ENCODE measurements around the gene CHMP5. TPM values are rescaled to one million over a fixed set of nuclear protein-coding genes. Genes with fewer than 3 reads are reported as not detected.
A peak's percentile ranks its signal among the peaks of the same experiment; 100 is the strongest.

Gene CHMP5
- total RNA-seq, 2 donors from 2014 or later: 4.6 to 20.5 TPM

- H3K4me3 ChIP-seq: no peak overlapping the region
- WGBS, 2 donors: 75 to 78% methylated on average over 1 of the region's 1 CpG
- peaks cover 13% of the 10 kb centered on the region for H3K4me1 ChIP-seq
- DNase-seq (no peak), ATAC-seq (no peak)
- intact Hi-C loops (cut with DNase I): no loop called here
- TF ChIP-seq POLR2A (IDR thresholded peaks at IDR 0.05) (no peak), CTCF (IDR thresholded peaks at IDR 0.05) (no peak)
- no peaks in the 10 kb centered on the region for H3K9me3 ChIP-seq
- H3K27me3 ChIP-seq: no peaks in the 10 kb centered on the region
- peaks cover 14 to 30% of the 10 kb centered on the region in 2 donors for H3K36me3 ChIP-seq (replicated peaks in 1 of 2; ENCODE audit: insufficient read depth in 1 of 2, low read depth in 2 of 2)
- no peak overlapping the region for H3K27ac ChIP-seq
These were observed 4.5 kb upstream of the CHMP5 start for GRCh38 chr9:33260372-33260771.

- ATAC-seq (no peak), DNase-seq (peak in 1 of 4 donors; percentile 24)
- 7 to 17% methylated on average over 11 to 25 of the region's 25 CpGs for WGBS, 2 donors
- H3K27ac ChIP-seq: peak overlapping the region in 3 of 4 donors; percentile 88 to 92 (median 90)
- intact Hi-C loops (cut with DNase I): no loop called here
- no peaks in the 10 kb centered on the region for H3K27me3 ChIP-seq
- H3K9me3 ChIP-seq: no peaks in the 10 kb centered on the region
- H3K36me3 ChIP-seq (replicated peaks in 1 of 2; ENCODE audit: insufficient read depth in 1 of 2, low read depth in 2 of 2): peaks cover 8 to 9% of the 10 kb centered on the region in 2 donors
- peaks cover 23% of the 10 kb centered on the region for H3K4me1 ChIP-seq
- no peak for TF ChIP-seq CTCF (IDR thresholded peaks at IDR 0.05)
- no peak for TF ChIP-seq POLR2A (IDR thresholded peaks at IDR 0.05)
- peak overlapping the region; percentile 79 to 89 for H3K4me3 ChIP-seq
These were observed 1.5 kb upstream of the CHMP5 start for GRCh38 chr9:33263131-33264002.

DNA sequence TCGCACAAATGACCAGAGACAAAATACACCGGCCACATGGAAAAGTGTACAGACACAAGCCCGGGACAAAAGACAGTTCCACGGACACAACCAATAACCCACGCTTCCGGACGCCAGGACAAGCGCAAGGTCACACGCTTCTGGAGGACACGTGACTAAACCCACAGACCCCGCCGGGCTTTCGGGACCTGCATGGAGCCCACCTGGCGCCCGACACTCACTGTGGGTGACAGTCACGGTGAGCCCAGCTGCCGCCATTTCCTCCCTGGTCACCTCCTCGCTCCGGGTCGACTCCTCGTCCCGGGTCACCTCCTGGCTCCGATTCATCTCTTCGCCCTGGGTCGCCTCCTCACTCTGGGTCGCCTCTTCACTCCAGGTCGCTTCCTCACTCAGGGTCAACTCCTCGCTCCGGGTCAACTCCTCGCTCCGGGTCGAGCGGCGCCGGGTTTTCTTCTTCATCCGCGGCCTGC is 811 bp upstream of the CHMP5 start:
- Histone ChIP-seq H3K4me3 (peak overlapping the region; percentile 79 to 89), H3K36me3 (replicated peaks in 1 of 2; ENCODE audit: insufficient read depth in 1 of 2, low read depth in 2 of 2) (peaks cover 4 to 12% of the 10 kb centered on the region in 2 donors), H3K27me3 (no peaks in the 10 kb centered on the region), H3K4me1 (peaks cover 23% of the 10 kb centered on the region), H3K9me3 (no peaks in the 10 kb centered on the region), H3K27ac (peak overlapping the region; percentile 74 to 92 (median 89))
- WGBS, 2 donors: 0 to 1% methylated on average over 23 to 36 of the region's 37 CpGs
- TF ChIP-seq POLR2A (IDR thresholded peaks at IDR 0.05) (no peak), CTCF (IDR thresholded peaks at IDR 0.05) (no peak)
- intact Hi-C loops (cut with DNase I): no loop called here
- DNase-seq (peak in 3 of 4 donors; percentile 46 to 53 (median 52)), ATAC-seq (peak; percentile 9)

DNA sequence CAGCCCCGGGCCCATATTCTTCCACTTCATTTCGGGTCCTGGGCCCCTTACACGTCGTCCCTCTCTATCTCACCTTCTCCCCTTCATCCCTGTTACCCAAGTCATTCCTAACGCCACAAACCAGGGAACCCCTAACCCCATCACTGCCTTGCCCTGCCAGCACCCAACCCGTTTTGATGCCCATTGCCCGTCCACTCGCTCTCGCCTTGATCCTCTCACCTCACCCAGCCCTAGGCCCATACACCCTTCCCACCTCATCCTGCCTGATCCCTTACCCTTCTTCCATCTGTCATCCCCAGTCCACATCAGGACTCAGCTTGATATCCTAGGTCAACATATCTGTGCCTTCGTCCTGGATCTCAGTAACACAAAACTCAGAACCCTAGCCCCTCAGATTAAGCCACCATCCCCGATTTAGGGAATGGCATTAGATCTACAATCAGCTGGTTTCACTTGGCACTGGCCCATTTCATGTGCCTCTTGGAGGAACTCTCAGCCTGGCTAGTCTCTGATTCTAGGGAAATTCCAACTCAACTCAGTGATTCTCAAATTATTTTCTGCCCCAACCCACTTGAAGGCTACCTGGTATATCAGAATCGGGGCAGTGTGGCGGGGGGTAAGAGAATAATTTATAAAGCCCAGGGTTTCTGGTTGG is 489 bp downstream of the CHMP5 start:
- DNase-seq (no peak), ATAC-seq (no peak)
- Histone ChIP-seq H3K27me3 (no peaks in the 10 kb centered on the region), H3K4me3 (peak overlapping the region in 1 of 2 donors; percentile 45), H3K27ac (peak overlapping the region; percentile 49 to 92 (median 81)), H3K4me1 (peaks cover 23% of the 10 kb centered on the region), H3K36me3 (replicated peaks in 1 of 2; ENCODE audit: insufficient read depth in 1 of 2, low read depth in 2 of 2) (peaks cover 0 to 16% of the 10 kb centered on the region in 2 donors), H3K9me3 (no peaks in the 10 kb centered on the region)
- 18 to 21% methylated on average over 13 of the region's 13 CpGs for WGBS, 2 donors
- TF ChIP-seq POLR2A (IDR thresholded peaks at IDR 0.05): no peak
- TF ChIP-seq CTCF (IDR thresholded peaks at IDR 0.05): no peak
- intact Hi-C loops (cut with DNase I): no loop called here

Data from body of pancreas (tissue), 4 donors.